WERI-Rb-1 (cell line): Measurements from ENCODE around the gene SPTBN1.

Experiments used
- DNase-seq: peaks from one replicate; pipeline ENCODE4 v3.0.0-alpha.2; 2020
- H3K27ac ChIP-seq: fragments of 250-450 bp; sonication (Bioruptor Pico); 2 replicates; pipeline ENCODE4 v1.5.1; 2020; ENCODE audit warnings: mild to moderate bottlenecking, moderate library complexity
- H3K27me3 ChIP-seq: fragments of 250-450 bp; sonication (Bioruptor Pico); 2 replicates; pipeline ENCODE4 v1.5.1; 2021; ENCODE audit warnings: mild to moderate bottlenecking, low read depth, moderate library complexity; ENCODE audit not compliant: insufficient read depth, severe bottlenecking
- H3K36me3 ChIP-seq: fragments of 250-450 bp; sonication (Bioruptor Pico); 2 replicates; pipeline ENCODE4 v1.5.1; 2020; ENCODE audit warnings: mild to moderate bottlenecking, moderate library complexity
- H3K4me3 ChIP-seq: 2 replicates; pipeline ENCODE4 v1.5.1; 2011; ENCODE audit warnings: low read depth, mild to moderate bottlenecking, control low read depth, low read length
- H3K9me3 ChIP-seq: fragments of 250-450 bp; sonication (Bioruptor Pico); 2 replicates; pipeline ENCODE4 v1.5.1; 2021; ENCODE audit warnings: mild to moderate bottlenecking, moderate library complexity; ENCODE audit not compliant: severe bottlenecking
- CTCF ChIP-seq: IDR thresholded peaks from 2 replicates; pipeline ENCODE4 v1.5.1; 2011; ENCODE audit warnings: low read depth, mild to moderate bottlenecking, control low read depth, inconsistent platforms, low read length

Gene SPTBN1

GRCh38 chr2:54499661-54500060 lies 43.5 kb downstream of the SPTBN1 start:
- Histone ChIP-seq H3K9me3 (no peaks in the 10 kb centered on the region), H3K27ac (no peak overlapping the region), H3K27me3 (no peaks in the 10 kb centered on the region), H3K4me3 (no peak overlapping the region), H3K36me3 (no peaks in the 10 kb centered on the region)
- no peak for TF ChIP-seq CTCF
- DNase-seq: no peak

- Histone ChIP-seq H3K9me3 (no peaks in the 10 kb centered on the region), H3K27me3 (no peaks in the 10 kb centered on the region), H3K27ac (no peak overlapping the region), H3K36me3 (no peaks in the 10 kb centered on the region), H3K4me3 (no peak overlapping the region)
- DNase-seq: no peak
- no peak for TF ChIP-seq CTCF
Measured at GRCh38 chr2:54500404-54501205, 44.5 kb downstream of the SPTBN1 start.

GRCh38 chr2:54502731-54503130 lies 46.6 kb downstream of the SPTBN1 start:
- no peaks in the 10 kb centered on the region for H3K27me3 ChIP-seq
- TF ChIP-seq CTCF: no peak
- DNase-seq: no peak
- H3K9me3 ChIP-seq: no peaks in the 10 kb centered on the region
- no peaks in the 10 kb centered on the region for H3K36me3 ChIP-seq
- H3K4me3 ChIP-seq: no peak overlapping the region
- no peak overlapping the region for H3K27ac ChIP-seq

- Histone ChIP-seq H3K9me3 (no peaks in the 10 kb centered on the region), H3K4me3 (no peak overlapping the region), H3K27ac (no peak overlapping the region), H3K36me3 (no peaks in the 10 kb centered on the region), H3K27me3 (no peaks in the 10 kb centered on the region)
- TF ChIP-seq CTCF: peak; percentile 96
- DNase-seq: peak; percentile 86
Measured at GRCh38 chr2:54503192-54503591, 47.1 kb downstream of the SPTBN1 start.

- H3K36me3 ChIP-seq: no peaks in the 10 kb centered on the region
- DNase-seq: no peak
- H3K9me3 ChIP-seq: no peaks in the 10 kb centered on the region
- TF ChIP-seq CTCF: no peak
- H3K27me3 ChIP-seq: no peaks in the 10 kb centered on the region
- H3K27ac ChIP-seq: no peak overlapping the region
- H3K4me3 ChIP-seq: no peak overlapping the region
Measured at GRCh38 chr2:54503828-54504227, 47.7 kb downstream of the SPTBN1 start.

- Histone ChIP-seq H3K4me3 (no peak overlapping the region), H3K9me3 (no peaks in the 10 kb centered on the region), H3K27me3 (no peaks in the 10 kb centered on the region), H3K36me3 (no peaks in the 10 kb centered on the region), H3K27ac (no peak overlapping the region)
- no peak for DNase-seq
- TF ChIP-seq CTCF: no peak
Measured at GRCh38 chr2:54504866-54505265, 48.7 kb downstream of the SPTBN1 start.
